ENCODE results near the gene GADL1.

GRCh38 chr3:30750967-30751366 is 143.5 kb downstream of the GADL1 start:
- TF ChIP-seq POLR2AphosphoS5 (IDR thresholded peaks at IDR 0.05; ENCODE audit: low read depth) (no peak), CTCF (IDR thresholded peaks at IDR 0.05; ENCODE audit: insufficient read depth, low read length) (no peak), REST (IDR thresholded peaks at IDR 0.05; ENCODE audit: insufficient replicate concordance, low read depth) (no peak)

Data from HL-60 (cell line).